Neural crest cell (in vitro differentiated cells): ENCODE results near the gene TLCD3A. TPM values are rescaled to one million over a fixed set of nuclear protein-coding genes. Genes with fewer than 3 reads are reported as not detected.
"Not testable (repeated sequence)": the region's sequence is repeated elsewhere in the genome, so short reads cannot be mapped to it uniquely, and the experiment has no call there.

Experiments
- DNase-seq: peaks from one replicate; pipeline ENCODE4 v3.0.0; 2021; ENCODE audit warnings: low read depth, mixed read lengths, low spot score
- H3K27ac Mint-ChIP-seq: one replicate; pipeline ENCODE4 v1.8.0; 2021; ENCODE audit warnings: mild to moderate bottlenecking, mixed read lengths; ENCODE audit not compliant: unreplicated experiment
- H3K27me3 Mint-ChIP-seq: 2 replicates; pipeline ENCODE4 v1.8.0; 2021; ENCODE audit warnings: low read depth, mild to moderate bottlenecking, mixed read lengths
- H3K36me3 Mint-ChIP-seq: 2 replicates; pipeline ENCODE4 v1.8.0; 2021; ENCODE audit warnings: low read depth, mild to moderate bottlenecking, mixed read lengths
- H3K4me1 Mint-ChIP-seq: 2 replicates; pipeline ENCODE4 v1.8.0; 2021; ENCODE audit warnings: mixed read lengths
- H3K4me3 Mint-ChIP-seq: one replicate; pipeline ENCODE4 v1.8.0; 2021; ENCODE audit warnings: mild to moderate bottlenecking, mixed read lengths
- H3K9me3 Mint-ChIP-seq: 2 replicates; pipeline ENCODE4 v1.8.0; 2021; ENCODE audit warnings: mixed read lengths
- total RNA-seq: library from RNA; stranded (reverse); gene quantifications from 2 replicates; pipeline ENCODE4 v1.2.1, GENCODE V29; 2021
- TF ChIP-seq, protein P1 (sequence below): fragments of 200-600 bp; sonication (generic); conservative IDR thresholded peaks from 2 replicates; pipeline ENCODE4 v1.5.0; 2021; ENCODE audit warnings: antibody characterized with exemption, mild to moderate bottlenecking

TLCD3A gene
- total RNA-seq, 1 donor from 2014 or later = 22.5 TPM

DNA sequence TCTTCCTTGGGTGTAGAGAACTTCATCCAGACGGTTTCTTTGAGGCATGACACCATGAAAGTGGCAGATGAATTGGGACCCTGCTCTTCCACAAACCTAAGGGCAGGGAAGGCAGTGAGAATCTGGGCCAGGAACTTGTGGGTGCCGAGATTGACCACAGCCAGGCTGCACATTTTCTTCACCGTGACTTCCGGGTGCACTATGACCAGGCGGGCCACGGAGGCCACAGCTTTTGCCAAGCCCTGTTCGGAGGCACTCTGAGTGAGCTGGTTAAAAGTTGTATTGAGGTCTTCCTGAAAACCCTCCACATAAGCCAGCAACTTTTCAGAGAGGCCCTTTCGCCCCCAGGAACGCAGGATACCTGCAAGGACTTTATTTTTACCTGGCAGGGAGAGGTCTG, 13.8 kb downstream of the TLCD3A start:
- Mint-ChIP-seq H3K36me3 (peaks cover 39% of the 10 kb centered on the region), H3K27me3 (no peaks in the 10 kb centered on the region), H3K9me3 (peaks cover 5% of the 10 kb centered on the region), H3K4me1 (peaks cover 16% of the 10 kb centered on the region), H3K4me3 (no peak overlapping the region), H3K27ac (no peak overlapping the region)
- TF ChIP-seq, protein P1, sequence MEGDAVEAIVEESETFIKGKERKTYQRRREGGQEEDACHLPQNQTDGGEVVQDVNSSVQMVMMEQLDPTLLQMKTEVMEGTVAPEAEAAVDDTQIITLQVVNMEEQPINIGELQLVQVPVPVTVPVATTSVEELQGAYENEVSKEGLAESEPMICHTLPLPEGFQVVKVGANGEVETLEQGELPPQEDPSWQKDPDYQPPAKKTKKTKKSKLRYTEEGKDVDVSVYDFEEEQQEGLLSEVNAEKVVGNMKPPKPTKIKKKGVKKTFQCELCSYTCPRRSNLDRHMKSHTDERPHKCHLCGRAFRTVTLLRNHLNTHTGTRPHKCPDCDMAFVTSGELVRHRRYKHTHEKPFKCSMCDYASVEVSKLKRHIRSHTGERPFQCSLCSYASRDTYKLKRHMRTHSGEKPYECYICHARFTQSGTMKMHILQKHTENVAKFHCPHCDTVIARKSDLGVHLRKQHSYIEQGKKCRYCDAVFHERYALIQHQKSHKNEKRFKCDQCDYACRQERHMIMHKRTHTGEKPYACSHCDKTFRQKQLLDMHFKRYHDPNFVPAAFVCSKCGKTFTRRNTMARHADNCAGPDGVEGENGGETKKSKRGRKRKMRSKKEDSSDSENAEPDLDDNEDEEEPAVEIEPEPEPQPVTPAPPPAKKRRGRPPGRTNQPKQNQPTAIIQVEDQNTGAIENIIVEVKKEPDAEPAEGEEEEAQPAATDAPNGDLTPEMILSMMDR = no peak
- DNase-seq = no peak

DNA sequence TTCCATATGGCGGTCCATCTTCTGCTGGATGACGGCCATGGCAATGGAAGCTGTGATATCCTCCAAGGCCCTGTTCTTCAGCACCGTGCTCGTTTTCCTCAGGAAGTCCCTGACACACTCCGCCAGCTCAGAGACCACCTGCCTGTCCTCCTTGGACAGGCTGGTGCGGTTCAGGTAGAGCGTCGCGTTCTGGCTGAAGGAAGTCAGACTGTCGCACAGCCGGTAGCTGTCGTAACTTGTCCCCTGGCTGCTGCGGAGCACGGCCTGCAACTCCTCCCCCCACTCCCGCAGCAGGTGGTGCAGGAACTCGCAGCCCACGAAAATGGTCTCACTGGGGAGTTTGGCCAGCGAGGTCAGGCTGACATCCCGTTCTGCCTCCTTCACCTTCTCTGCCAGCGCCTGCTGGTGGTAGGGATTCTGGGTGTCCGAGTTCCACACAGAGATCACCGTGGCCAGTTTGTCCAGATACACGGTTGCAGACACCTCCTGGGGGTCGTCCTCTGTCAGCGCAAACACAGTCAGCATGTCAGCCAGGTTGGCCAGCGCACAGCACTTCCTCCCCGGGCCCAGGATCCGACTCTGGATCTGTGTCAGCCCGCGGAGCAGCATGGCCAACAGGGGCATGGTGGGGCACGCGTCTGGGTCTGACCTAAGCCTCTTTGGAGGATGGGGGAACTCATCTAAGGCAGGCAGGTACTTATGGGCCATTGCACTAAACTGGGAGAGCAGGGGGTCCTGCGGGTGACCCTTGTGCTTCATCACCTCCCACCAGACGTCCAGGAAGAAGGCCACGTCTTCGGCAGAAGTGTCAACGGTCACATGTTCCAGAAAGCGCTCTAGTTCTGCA, 14.6 kb downstream of the TLCD3A start:
- DNase-seq = no peak
- H3K27me3 Mint-ChIP-seq = no peaks in the 10 kb centered on the region
- no peak overlapping the region for H3K27ac Mint-ChIP-seq
- H3K4me3 Mint-ChIP-seq = no peak overlapping the region
- peaks cover 21% of the 10 kb centered on the region for H3K4me1 Mint-ChIP-seq
- TF ChIP-seq, protein P1 = no peak
- peaks cover 5% of the 10 kb centered on the region for H3K9me3 Mint-ChIP-seq
- peaks cover 36% of the 10 kb centered on the region for H3K36me3 Mint-ChIP-seq

DNA sequence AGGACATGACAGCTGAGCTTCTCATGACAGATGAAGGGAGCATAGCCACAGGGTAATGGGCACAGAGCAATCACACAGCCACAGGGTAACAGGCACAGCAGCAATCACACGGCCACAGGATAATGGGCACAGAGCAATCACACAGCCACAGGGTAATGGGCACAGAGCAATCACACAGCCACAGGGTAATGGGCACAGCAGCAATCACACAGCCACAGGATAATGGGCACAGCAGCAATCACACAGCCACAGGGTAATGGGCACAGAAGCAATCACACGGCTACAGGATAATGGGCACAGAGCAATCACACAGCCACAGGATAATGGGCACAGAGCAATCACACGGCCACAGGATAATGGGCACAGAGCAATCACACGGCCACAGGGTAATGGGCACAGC, 16.2 kb downstream of the TLCD3A start:
- H3K27ac Mint-ChIP-seq, DNase-seq, H3K27me3 Mint-ChIP-seq, H3K9me3 Mint-ChIP-seq: not testable (repeated sequence)
- Mint-ChIP-seq H3K36me3 (peaks cover 29% of the 10 kb centered on the region), H3K4me1 (peaks cover 29% of the 10 kb centered on the region), H3K4me3 (peak overlapping the region; percentile 70)

DNA sequence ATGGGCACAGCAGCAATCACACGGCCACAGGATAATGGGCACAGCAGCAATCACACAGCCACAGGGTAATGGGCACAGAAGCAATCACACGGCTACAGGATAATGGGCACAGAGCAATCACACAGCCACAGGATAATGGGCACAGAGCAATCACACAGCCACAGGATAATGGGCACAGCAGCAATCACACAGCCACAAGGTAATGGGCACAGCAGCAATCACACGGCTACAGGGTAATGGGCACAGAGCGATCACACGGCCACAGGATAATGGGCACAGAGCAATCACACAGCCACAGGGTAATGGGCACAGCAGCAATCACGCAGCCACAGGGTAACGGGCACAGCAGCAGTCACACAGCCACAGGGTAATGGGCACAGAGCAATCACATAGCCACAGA, 17.0 kb downstream of the TLCD3A start:
- Mint-ChIP-seq H3K4me3 (peak overlapping the region; percentile 93), H3K36me3 (peaks cover 27% of the 10 kb centered on the region)
- H3K27ac Mint-ChIP-seq = not testable (repeated sequence)

DNA sequence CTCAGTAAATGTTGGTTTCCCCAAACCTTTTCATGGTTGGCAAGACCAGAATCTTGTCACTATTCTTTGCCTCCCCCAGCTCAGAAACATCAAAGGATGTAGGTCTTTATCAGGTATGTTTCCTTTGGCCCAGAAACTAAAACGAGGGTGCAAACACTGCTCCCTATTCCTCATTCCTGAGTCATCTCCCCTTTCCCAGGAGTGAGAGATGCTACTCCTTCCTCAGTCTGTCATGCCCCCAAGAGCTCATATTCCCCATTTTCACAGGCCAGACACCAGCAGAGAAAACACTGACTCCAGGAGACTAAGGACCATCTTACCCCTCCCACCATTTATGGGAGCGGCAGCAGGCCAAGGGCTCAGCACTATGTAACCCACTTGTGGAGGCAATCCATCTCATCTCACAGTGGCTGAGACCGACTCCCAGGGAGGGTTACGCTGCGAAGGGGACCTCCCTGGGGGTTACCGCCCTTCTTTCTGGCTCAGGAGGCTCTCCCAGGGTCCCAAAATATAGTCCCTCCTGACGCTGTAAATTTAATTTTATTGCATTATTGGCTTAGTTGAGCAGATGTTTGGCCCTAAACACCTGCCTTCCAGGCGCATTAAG, 18.1 kb downstream of the TLCD3A start:
- H3K27ac Mint-ChIP-seq = peak overlapping the region; percentile 16
- peaks cover 27% of the 10 kb centered on the region for H3K36me3 Mint-ChIP-seq
- H3K27me3 Mint-ChIP-seq = no peaks in the 10 kb centered on the region
- H3K4me3 Mint-ChIP-seq = peak overlapping the region; percentile 93
- no peak for DNase-seq
- peaks cover 39% of the 10 kb centered on the region for H3K4me1 Mint-ChIP-seq
- H3K9me3 Mint-ChIP-seq = peaks cover 5% of the 10 kb centered on the region
- TF ChIP-seq, protein P1 = no peak

More for the DNA sequence above, 17.0 kb downstream of the TLCD3A start:
- peaks cover 37% of the 10 kb centered on the region for H3K4me1 Mint-ChIP-seq
- not testable (repeated sequence) for H3K9me3 Mint-ChIP-seq, H3K27me3 Mint-ChIP-seq, DNase-seq

DNA sequence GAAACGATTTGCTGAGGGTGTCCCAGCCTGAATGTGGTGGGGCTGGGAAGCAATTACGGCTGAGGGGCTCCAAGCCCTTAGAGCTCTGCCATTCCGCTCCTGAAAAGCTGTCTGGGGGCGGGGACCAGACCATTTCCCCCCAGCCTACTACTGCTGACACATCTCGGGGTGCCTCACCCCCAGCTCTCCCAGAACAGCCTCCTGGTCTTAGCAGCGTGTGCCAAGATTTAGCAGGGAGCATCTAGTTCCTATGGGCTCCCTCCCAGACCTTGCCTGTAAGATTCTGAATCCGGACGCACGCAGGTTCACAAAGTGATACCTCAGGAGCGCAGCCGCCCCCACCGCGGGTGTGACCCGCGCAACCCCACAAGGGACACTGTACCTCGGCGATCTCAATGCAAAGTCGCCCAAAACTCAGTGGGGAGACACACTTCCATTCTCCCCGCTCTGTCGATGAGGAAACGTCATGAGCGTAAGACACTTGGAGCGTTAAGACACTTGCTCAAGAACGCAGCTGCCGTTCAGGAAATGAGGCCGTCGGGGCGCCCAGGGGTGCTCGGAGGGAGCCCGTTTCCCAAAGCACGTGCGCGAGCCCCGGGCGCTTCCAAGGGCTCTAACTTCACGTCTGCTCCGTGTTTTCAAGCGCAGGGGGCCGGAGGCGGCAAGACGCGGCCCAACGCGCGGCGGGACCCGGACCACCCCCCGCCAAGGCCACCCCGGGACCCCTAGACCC, 19.0 kb downstream of the TLCD3A start:
- peaks cover 48% of the 10 kb centered on the region for H3K4me1 Mint-ChIP-seq
- peaks cover 32% of the 10 kb centered on the region for H3K36me3 Mint-ChIP-seq
- no peak for DNase-seq
- H3K27ac Mint-ChIP-seq = peak overlapping the region; percentile 96
- TF ChIP-seq, protein P1 = no peak
- H3K9me3 Mint-ChIP-seq = peaks cover 5% of the 10 kb centered on the region
- H3K4me3 Mint-ChIP-seq = peak overlapping the region; percentile 93
- no peaks in the 10 kb centered on the region for H3K27me3 Mint-ChIP-seq
